Adrenal gland (tissue), 12 donors: ENCODE data around the gene NCKAP5. TPM values are rescaled to one million over a fixed set of nuclear protein-coding genes. Genes with fewer than 3 reads are reported as not detected.

Experiments
- DNase-seq, 7 donors: peaks; one replicate each; pipeline ENCODE4 v3.0.0-alpha.2; 2019 to 2020
- H3K27ac ChIP-seq, 5 donors: fragments of 200-600 bp; sonication (generic) in 4 of 5; 1 replicate in 3 of 5; 2 replicates in 2 of 5; pipeline versions ENCODE4 v1.5.1 to v1.8.0; 2016 to 2020; ENCODE audit warnings: mild to moderate bottlenecking in 1 of 5
- H3K27me3 ChIP-seq: fragments of 200-600 bp; 2 replicates; pipeline ENCODE4 v1.8.0; 2021
- H3K36me3 ChIP-seq, 2 donors: fragments of 200-600 bp; replicated peaks in 1 of 2; 1 replicate in 1 of 2; 2 replicates in 1 of 2; pipeline versions ENCODE4 v1.5.1 to v1.8.0; 2018 to 2022
- H3K4me1 ChIP-seq, 2 donors: fragments of 200-600 bp; replicated peaks in 1 of 2; 1 replicate in 1 of 2; 2 replicates in 1 of 2; pipeline versions ENCODE4 v1.5.1 to v1.8.0; 2018 to 2021
- H3K4me3 ChIP-seq, 4 donors: fragments of 200-600 bp; sonication (generic) in 3 of 4; one replicate each; pipeline ENCODE4 v1.5.1; 2016 to 2018
- H3K9me3 ChIP-seq, 3 donors: fragments of 200-600 bp; sonication (generic) in 1 of 3; replicated peaks in 1 of 3; 1 replicate in 2 of 3; 2 replicates in 1 of 3; pipeline versions ENCODE4 v1.5.1 to v1.8.0; 2016 to 2021
- CTCF ChIP-seq, 6 experiments: fragments of 450-650 bp in 4 of 6; fragments of 200-600 bp in 2 of 6; sonication (generic) in 1 of 6; IDR thresholded peaks; 1 replicate in 5 of 6; 2 replicates in 1 of 6; pipeline versions ENCODE4 v1.5.1 to v1.8.0; 2016 to 2021; ENCODE audit warnings: antibody characterized with exemption in 6 of 6, mild to moderate bottlenecking in 2 of 6, moderate library complexity in 1 of 6
- POLR2A ChIP-seq, 2 donors: fragments of 450-650 bp; IDR thresholded peaks; one replicate each; pipeline ENCODE4 v1.6.1; 2017; ENCODE audit warnings: antibody characterized with exemption in 2 of 2, mild to moderate bottlenecking in 2 of 2, moderate library complexity in 1 of 2
- WGBS, 4 donors: extraction: QIAGEN DNeasy Blood & Tissue Kit in 2 of 4; methylation state at CpG; one replicate each; pipeline versions ENCODE4 v1.1.5 to v1.1.7; 2013 to 2017; 5-methylcytosine and 5-hydroxymethylcytosine counted together
- intact Hi-C, 2 donors: fragments of 100-400 bp; cut with DNase I; formaldehyde crosslinking; loops; one replicate each; pipeline versions ENCODE4 v1.14.1 to v1.15.0; 2022 to 2023
- polyA plus RNA-seq, 3 donors: library from polyadenylated mRNA; stranded (reverse); fragments of 200-250 nt in 2 of 3; fragments of 350-450 nt in 1 of 3; fragmentation: Illumina TruSeq in 1 of 3; extraction: RNeasy Lipid Tissue Mini Kit (QIAGEN cat#74804) in 1 of 3; gene quantifications; one replicate each; pipeline ENCODE4 v1.2.3, GENCODE V29; 2013 to 2014
- total RNA-seq, 9 donors: library from RNA; depleted of rRNA in 4 of 9; stranded (reverse); fragments of >200 nt in 4 of 9; fragments of 120-200 nt in 1 of 9; fragmentation: NEBNext Ultra II Directional in 1 of 9; extraction: Animal tissue kit (Norgen Biotek cat#: 25700) in 1 of 9; gene quantifications; one replicate each; pipeline versions ENCODE4 v1.1.0 to v1.2.4, GENCODE V29; 2013 to 2023
- donor health status: healthy with polysubstance abuse.
- donor health status: Bipolar disorder and iron deficiency.
- donor health status: DM: yes; HTN: yes; CAD: no.
- donor health status: DM: no; HTN: no; CAD: no.
- donor health status: DM: no; HTN: no; CAD: no.
- donor health status: DM: yes; HTN: yes; CAD: no.

NCKAP5 gene
- total and polyA plus RNA-seq, 12 donors = 0.06 to 3.1 (median 1.1) TPM

DNA sequence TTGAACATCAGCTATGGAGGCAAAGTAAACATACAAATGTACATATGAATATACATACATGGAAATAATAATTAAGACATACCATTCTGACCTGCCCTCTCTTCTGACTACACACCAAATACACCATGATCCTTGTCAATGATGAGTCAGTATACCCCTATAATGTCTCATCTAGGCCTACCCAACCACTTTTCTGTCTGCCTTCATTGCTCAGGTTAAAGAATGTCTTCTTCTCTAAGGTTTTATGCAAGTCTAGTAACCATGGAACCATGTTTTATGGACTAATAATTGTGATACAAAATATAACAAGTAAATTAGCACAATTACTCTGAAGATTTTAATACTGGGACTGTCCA is 128.7 kb downstream of the NCKAP5 start:
- TF ChIP-seq CTCF (IDR thresholded peaks at IDR 0.05) (no peak), POLR2A (IDR thresholded peaks at IDR 0.05) (no peak)
- Histone ChIP-seq H3K4me3 (no peak overlapping the region), H3K27ac (no peak overlapping the region), H3K27me3 (no peaks in the 10 kb centered on the region), H3K4me1 (no peaks in the 10 kb centered on the region), H3K36me3 (no peaks in the 10 kb centered on the region), H3K9me3 (no peaks in the 10 kb centered on the region)
- no peak for DNase-seq
- intact Hi-C loops = no loop called here

- 64 to 74% (median 72%) methylated on average over 4 of the region's 4 CpGs for WGBS, 4 donors
Observed at GRCh38 chr2:133438848-133439564, 129.3 kb downstream of the NCKAP5 start.

DNA sequence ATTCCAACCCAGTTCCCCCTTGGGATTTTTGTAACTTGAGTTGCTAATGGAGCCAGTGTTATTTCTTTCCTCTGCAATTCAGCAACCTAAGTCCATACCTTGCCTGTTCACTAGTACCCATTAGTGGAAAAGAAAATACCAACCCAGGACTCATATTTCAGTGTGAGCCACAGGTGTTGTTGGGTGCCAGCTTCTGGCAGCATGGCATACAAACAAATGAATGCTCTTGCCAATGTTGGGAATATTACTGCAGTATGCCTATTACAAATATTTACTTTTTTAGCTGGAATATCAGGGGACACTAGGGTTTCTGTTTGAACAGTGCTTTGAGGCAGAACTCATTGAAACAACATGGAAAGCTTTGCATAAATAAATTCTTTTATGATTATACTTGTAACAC is 130.2 kb downstream of the NCKAP5 start:
- Histone ChIP-seq H3K27ac (no peak overlapping the region), H3K4me1 (no peaks in the 10 kb centered on the region), H3K9me3 (no peaks in the 10 kb centered on the region), H3K27me3 (no peaks in the 10 kb centered on the region), H3K36me3 (no peaks in the 10 kb centered on the region), H3K4me3 (no peak overlapping the region)
- TF ChIP-seq POLR2A (IDR thresholded peaks at IDR 0.05) (no peak), CTCF (IDR thresholded peaks at IDR 0.05) (no peak)
- intact Hi-C loops = no loop called here
- no peak for DNase-seq

More at GRCh38 chr2:133438848-133439564, 129.3 kb downstream of the NCKAP5 start:
- Histone ChIP-seq H3K4me3 (no peak overlapping the region), H3K4me1 (no peaks in the 10 kb centered on the region), H3K36me3 (no peaks in the 10 kb centered on the region), H3K9me3 (no peaks in the 10 kb centered on the region), H3K27me3 (no peaks in the 10 kb centered on the region), H3K27ac (no peak overlapping the region)
- TF ChIP-seq POLR2A (IDR thresholded peaks at IDR 0.05) = no peak
- no peak for TF ChIP-seq CTCF (IDR thresholded peaks at IDR 0.05)
- intact Hi-C loops = no loop called here
- DNase-seq = no peak

DNA sequence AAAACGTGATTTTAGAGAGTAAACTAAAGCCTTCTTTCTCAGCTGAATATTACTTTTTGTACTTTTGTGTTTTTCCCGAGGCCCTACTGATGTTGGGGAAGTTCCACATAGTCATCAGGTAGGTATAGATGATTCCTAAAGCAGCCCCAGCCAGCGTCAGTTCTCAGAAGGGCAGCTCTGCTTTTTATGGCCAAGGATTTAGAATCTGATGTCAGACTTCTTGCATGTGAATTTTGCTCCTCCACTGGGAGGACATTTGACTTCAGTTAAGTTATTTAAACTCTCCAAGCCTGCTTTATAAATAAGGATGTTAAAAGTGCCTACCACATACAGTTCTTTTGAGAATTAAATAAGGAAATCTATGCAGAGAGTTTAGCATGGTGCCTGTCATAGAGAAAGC is 130.8 kb downstream of the NCKAP5 start:
- DNase-seq = no peak
- Histone ChIP-seq H3K4me3 (no peak overlapping the region), H3K4me1 (no peaks in the 10 kb centered on the region), H3K27me3 (no peaks in the 10 kb centered on the region), H3K36me3 (no peaks in the 10 kb centered on the region), H3K27ac (no peak overlapping the region), H3K9me3 (no peaks in the 10 kb centered on the region)
- TF ChIP-seq CTCF (IDR thresholded peaks at IDR 0.05) (no peak), POLR2A (IDR thresholded peaks at IDR 0.05) (no peak)
- 62 to 69% (median 65%) methylated on average over 3 of the region's 3 CpGs for WGBS, 4 donors
- intact Hi-C loops = no loop called here
